Peyer's patch (tissue), 4 donors: ENCODE results near the gene SORBS1.

Source experiments
- CTCF ChIP-seq, 6 experiments: fragments of 450-650 bp in 4 of 6; fragments of 200-600 bp in 2 of 6; sonication (generic) in 1 of 6; IDR thresholded peaks; one replicate each; pipeline ENCODE4 v1.5.1; 2017 to 2019; ENCODE audit warnings: antibody characterized with exemption in 6 of 6, mild to moderate bottlenecking in 3 of 6, moderate library complexity in 1 of 6
- POLR2A ChIP-seq, 2 donors: fragments of 450-650 bp; IDR thresholded peaks; one replicate each; pipeline ENCODE4 v1.5.1; 2017; ENCODE audit warnings: antibody characterized with exemption in 2 of 2, mild to moderate bottlenecking in 2 of 2, moderate library complexity in 2 of 2

- TF ChIP-seq CTCF (IDR thresholded peaks at IDR 0.05) (no peak), POLR2A (IDR thresholded peaks at IDR 0.05) (no peak)
These were observed 168.4 kb downstream of the SORBS1 start for GRCh38 chr10:95392681-95393164.
